HG02759 (cell line): ENCODE results near the gene DOK4.
A peak's percentile ranks its signal among the peaks of the same experiment; 100 is the strongest.
"Not testable (repeated sequence)": the region's sequence is repeated elsewhere in the genome, so short reads cannot be mapped to it uniquely, and the experiment has no call there.

ENCODE experiments used
- ATAC-seq: cut with Tn5 transposase; IDR thresholded peaks from one replicate; pipeline ENCODE4 v1.9.1; 2021; ENCODE audit warnings: mild to moderate bottlenecking, moderate library complexity; ENCODE audit not compliant: unreplicated experiment

The DOK4 gene

DNA sequence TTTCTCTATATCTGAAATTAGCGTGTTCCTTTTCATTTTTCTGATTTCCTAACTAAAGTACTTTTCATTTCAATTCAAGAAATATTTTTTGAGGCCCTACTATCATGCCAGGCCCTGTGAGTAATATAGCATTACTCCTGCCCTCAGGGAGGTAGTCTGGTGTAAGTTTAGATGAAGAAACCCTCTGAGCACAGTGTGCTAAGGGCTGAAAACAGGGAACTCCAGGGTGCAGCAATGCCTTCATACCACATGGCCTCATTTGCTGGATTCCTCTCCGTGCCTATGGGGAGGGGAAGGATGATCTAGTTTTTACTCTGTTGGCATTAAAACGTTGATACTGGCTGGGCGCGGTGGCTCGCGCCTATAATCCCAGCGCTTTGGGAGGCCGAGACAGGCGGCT lies 34.3 kb downstream of the DOK4 start:
- no peak for ATAC-seq

GRCh38 chr16:57447186-57447962 lies 38.9 kb downstream of the DOK4 start, which contains the start of the genes CIAPIN1 and COQ9:
Gene CIAPIN1 (minus strand): TSS chr16:57447385. CDS start chr16:57440928, 6,457 bp downstream.
Gene COQ9 (plus strand): TSS chr16:57447479. CDS start chr16:57447506, 27 bp downstream.
- peak; percentile 99 for ATAC-seq

- ATAC-seq: peak; percentile 39
These were observed 39.6 kb downstream of the DOK4 start for GRCh38 chr16:57446531-57447185.

- no peak for ATAC-seq
These were observed 40.8 kb downstream of the DOK4 start for GRCh38 chr16:57445510-57445909.

- no peak for ATAC-seq
These were observed 41.6 kb downstream of the DOK4 start for GRCh38 chr16:57444711-57445110.

GRCh38 chr16:57440551-57440950 lies 45.7 kb downstream of the DOK4 start:
- ATAC-seq: not testable (repeated sequence)

DNA sequence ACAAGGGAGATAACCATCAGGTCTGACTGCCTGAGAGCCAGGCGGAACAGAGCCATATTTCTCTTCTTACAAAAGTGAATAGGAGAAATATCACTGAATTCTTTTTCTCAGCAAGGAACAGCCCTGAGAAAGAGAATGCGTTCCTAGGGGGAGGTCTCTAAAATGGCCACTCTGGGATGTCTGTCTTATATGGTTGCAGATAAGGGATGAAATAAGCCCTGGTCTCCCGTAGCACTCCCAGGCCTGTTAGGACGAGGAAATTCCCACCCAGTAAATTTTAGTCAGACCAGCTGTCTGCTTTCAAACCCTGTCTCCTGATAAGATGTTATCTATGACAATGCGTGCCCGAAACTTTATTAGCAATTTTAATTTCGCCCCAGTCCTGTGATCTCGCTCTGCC lies 46.3 kb downstream of the DOK4 start:
- ATAC-seq: not testable (repeated sequence)

GRCh38 chr16:57435838-57436237 lies 50.5 kb downstream of the DOK4 start:
- ATAC-seq: no peak

DNA sequence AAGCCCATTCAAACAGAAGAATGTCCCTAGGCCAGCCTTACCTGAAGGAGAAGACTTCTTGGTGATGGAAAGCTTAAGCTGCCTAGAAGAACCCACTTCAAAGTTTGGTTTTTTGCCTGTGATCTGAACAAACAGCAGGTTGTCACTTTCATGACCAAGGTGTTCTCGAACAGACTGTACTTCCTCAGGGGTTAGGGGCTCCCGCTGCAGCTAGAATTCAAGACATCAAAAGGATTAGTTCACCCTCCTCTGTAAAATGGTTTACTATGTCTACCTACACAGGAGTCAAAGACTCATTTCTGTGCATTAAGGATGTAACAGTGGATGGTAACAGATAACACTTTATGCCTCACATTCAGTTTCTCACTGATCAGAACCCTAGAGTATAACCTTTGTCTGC lies 52.3 kb downstream of the DOK4 start:
- no peak for ATAC-seq

- no peak for ATAC-seq
These were observed 53.3 kb downstream of the DOK4 start for GRCh38 chr16:57432989-57433388.

- ATAC-seq: no peak
These were observed 53.8 kb downstream of the DOK4 start for GRCh38 chr16:57432505-57432904.

DNA sequence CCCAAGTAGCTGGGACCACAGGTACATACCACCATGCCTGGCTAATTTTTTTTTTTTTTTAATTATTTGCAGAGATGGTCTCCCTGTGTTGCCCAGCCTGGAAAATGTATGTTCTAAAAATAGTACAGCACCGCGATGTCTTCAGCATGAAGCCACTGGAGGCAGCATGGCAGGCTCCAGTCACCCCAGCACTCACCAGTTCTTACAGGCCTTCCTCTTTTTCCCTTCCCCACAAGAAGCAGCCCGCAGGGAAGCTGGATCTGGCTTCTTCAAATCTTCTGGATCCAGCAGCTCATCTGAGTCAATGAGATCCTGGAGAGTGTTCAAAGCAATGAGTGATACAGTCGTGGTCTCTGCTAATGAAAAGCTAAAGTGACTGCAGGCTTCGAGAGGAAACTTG lies 55.3 kb downstream of the DOK4 start:
- no peak for ATAC-seq

DNA sequence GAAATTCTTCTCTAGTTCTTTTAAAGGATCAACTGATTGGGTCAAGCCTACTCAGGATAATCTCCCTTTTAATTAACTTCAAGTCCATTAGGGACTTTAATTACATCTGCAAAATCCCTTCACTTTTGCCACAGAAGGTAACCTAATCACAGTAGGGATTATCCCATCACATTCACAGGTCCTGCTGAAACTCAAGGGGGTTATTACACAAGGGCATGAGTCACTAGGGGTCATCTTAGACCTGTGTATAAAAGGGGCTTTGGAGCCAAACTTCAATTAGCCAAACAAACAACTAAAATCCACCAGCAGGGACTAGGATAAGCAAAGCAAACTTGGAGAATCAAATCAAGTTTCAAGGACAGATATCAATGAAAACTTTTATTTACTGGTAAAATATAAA lies 58.5 kb downstream of the DOK4 start:
- ATAC-seq: no peak

DNA sequence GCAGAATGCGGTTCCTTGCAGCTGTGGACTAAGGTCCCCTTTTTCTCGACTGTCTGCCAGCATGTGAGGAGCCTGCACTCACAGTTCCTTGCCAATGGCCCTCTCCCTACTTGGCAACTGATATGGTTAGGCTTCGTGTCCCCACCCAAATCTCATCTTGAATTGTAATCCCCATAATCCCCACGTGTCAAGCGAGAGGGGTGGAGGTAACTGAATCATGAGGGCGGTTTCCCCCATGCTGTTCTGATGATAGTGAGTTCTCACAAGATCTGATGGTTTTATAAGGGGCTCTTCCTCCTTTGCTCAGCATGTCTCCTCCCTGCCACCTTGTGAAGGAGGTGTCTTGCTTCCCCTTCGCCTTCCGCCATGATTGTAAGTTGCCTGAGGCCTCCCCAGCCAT lies 59.0 kb downstream of the DOK4 start:
- no peak for ATAC-seq

GRCh38 chr16:57426356-57426755 lies 59.9 kb downstream of the DOK4 start:
- no peak for ATAC-seq

DNA sequence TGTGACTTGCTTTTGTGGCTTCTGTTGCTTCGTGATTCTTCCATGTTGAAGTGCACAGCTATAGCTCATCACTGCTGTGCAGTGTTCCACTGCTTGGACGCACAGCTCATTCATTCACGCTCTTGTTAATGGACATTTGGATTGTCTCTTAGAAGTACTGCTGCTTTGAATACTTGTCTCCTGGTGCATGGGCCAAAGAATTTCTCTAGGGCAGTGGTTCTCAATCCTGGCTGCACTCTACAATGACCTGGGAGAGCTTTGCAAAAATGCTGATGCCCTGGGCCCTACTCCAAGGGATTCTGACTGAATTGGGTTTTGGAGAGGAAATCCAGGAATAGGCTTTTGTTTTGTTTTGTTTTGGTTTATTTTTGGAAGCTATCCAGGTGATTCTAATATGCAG lies 61.7 kb downstream of the DOK4 start:
- ATAC-seq: no peak

DNA sequence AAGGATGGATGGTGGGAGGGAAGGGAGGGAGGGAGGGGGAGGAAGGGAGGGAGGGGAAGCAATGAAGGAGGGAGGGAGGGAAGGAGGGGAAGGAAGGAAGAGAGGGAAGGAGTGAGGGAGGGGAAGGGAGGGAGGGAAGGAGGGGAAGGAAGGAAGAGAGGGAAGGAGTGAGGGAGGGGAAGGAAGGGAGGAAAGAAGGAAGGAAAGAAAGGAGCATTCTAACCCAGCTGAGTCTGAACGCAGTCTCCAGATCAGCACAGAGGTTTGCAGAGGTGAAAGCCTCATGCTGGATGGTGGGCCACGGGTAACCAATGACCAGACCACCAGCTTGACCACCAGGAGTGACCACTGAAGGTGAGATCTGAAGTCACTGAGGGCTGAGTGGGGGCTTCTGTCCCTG lies 63.1 kb downstream of the DOK4 start:
- no peak for ATAC-seq

GRCh38 chr16:57422026-57422944 lies 64.0 kb downstream of the DOK4 start:
- no peak for ATAC-seq
